ENCODE results near the gene AIRE.

DNA sequence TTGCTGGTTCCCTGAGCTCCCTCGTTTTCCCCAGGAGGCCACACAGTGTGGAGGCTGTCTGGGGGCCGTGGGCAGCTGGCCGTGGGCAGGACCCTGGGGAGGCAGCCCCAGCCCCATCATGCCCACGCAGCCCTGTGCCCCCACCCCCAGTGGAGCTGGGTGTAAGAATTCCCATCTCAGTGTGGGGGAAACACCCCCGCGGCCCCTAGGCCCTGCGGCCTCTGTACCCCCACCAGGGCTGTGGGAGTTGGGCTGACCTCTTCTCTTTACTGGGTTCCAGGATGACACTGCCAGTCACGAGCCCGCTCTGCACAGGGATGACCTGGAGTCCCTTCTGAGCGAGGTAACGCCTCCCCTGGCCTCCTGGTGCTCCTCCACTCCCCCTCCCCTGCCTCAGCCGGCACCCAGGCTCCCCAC lies 10.4 kb downstream of the AIRE start:
- TF ChIP-seq CTCF (IDR thresholded peaks at IDR 0.05), result no peak
- no peak for TF ChIP-seq POLR2A (IDR thresholded peaks at IDR 0.05; ENCODE audit: low read depth)
- no peak for TF ChIP-seq POLR2AphosphoS5 (IDR thresholded peaks at IDR 0.05)
- no peak for TF ChIP-seq EP300 (IDR thresholded peaks at IDR 0.05)
